GM06990 (cell line): ENCODE data around the gene SLC4A1AP.

Experiments
- DNase-seq: peaks from one replicate; pipeline ENCODE4 v3.0.0-alpha.2; 2011; ENCODE audit not compliant: insufficient read length; ENCODE audit errors: extremely low read depth
- H3K27me3 ChIP-seq: replicated peaks from 2 replicates; pipeline ENCODE4 v1.6.0; 2011; ENCODE audit warnings: low read length; ENCODE audit not compliant: control insufficient read depth, insufficient read depth
- H3K36me3 ChIP-seq: 2 replicates; pipeline ENCODE4 v1.5.1; 2011; ENCODE audit warnings: low read length; ENCODE audit not compliant: control insufficient read depth, insufficient read depth
- H3K4me3 ChIP-seq: replicated peaks from 2 replicates; pipeline ENCODE4 v1.5.1; 2011; ENCODE audit warnings: low read depth, mild to moderate bottlenecking, control low read depth, low read length
- TF ChIP-seq, protein P1 (sequence below): IDR thresholded peaks from 2 replicates; pipeline ENCODE4 v1.5.1; 2011; ENCODE audit warnings: low read length, control low read depth, mild to moderate bottlenecking, inconsistent platforms; ENCODE audit not compliant: insufficient read depth, poor library complexity, severe bottlenecking

Gene SLC4A1AP

DNA sequence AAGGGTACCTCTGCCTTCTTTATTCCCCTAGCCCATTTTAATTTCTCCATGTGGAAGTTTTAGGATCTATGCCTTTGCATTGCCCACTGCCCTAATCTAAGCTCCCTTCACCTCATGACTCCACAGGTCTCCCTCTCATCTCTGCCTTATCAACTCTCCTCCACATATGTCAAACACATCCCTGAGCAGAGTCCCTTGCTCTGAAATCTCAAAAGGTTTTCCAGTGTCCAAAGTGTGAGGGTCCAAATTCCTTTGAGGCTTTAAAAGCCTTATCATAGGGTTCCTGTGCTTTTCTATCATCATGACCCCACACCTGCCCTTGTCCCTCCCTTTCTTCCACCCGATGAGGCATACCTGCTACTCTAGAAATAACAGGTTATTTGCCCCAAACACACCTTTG, 38.6 kb downstream of the SLC4A1AP start:
- Histone ChIP-seq H3K27me3 (no peaks in the 10 kb centered on the region), H3K36me3 (no peaks in the 10 kb centered on the region), H3K4me3 (no peak overlapping the region)
- no peak for DNase-seq
- TF ChIP-seq, protein P1, sequence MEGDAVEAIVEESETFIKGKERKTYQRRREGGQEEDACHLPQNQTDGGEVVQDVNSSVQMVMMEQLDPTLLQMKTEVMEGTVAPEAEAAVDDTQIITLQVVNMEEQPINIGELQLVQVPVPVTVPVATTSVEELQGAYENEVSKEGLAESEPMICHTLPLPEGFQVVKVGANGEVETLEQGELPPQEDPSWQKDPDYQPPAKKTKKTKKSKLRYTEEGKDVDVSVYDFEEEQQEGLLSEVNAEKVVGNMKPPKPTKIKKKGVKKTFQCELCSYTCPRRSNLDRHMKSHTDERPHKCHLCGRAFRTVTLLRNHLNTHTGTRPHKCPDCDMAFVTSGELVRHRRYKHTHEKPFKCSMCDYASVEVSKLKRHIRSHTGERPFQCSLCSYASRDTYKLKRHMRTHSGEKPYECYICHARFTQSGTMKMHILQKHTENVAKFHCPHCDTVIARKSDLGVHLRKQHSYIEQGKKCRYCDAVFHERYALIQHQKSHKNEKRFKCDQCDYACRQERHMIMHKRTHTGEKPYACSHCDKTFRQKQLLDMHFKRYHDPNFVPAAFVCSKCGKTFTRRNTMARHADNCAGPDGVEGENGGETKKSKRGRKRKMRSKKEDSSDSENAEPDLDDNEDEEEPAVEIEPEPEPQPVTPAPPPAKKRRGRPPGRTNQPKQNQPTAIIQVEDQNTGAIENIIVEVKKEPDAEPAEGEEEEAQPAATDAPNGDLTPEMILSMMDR, result no peak

DNA sequence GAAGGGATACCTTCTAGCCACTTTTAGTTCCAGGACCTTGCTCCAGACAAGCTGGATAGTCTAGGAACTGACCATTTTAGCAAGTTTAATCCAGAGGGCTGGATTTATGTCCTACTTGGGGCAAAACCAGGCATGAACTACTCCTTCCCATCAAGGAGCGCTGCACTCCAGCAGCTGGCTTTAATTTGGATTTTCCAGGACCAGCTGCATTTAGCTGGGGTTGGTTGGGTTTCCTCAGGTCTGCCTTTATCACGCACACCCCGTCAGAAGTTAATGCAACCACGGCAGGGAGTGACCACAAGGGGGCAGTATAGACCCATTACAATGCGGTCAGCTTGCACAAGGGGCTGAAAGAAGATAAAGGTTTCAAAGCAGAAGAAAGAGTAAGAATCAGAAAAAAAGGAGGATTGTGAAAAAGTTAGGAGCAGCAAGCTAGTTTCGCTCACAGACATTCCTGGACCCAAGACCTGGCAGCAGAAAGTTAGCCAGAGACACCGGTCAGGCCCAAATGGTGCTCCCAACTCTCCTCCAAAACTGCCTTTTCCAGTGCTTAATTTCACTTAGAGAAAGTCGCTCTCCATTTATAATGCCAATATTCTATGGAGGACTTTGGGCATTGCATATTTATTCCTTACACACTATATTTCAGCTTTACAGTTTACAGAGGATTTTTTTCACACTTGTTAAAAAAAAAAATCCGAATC, 40.1 kb downstream of the SLC4A1AP start:
- DNase-seq, result no peak
- no peaks in the 10 kb centered on the region for H3K27me3 ChIP-seq
- TF ChIP-seq, protein P1, result peak; percentile 94
- H3K4me3 ChIP-seq, result no peak overlapping the region
- no peaks in the 10 kb centered on the region for H3K36me3 ChIP-seq

DNA sequence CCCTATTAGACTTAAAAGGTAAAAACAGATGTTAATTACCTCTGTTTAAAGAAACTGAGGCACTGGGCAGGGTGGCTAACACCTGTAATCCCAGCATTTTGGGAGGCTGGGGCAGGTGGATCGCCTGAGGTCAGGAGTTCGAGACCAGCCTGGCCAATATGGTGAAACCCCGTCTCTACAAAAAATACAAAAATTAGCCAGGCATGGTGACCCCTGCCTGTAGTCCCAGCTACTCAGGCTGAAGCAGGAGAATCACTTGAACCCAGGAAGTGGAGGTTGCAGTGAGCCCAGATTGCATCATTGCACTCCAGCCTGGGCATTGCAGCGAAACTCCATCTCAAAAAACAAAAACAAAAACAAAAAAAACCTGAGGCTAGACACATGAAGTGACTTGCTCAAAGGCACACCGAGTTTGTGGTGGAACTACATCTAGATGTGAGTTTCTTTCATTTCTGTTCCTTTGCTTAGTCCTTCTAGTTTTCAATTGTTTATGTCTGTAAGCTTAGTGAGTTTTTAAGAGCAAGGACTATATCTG, 40.7 kb downstream of the SLC4A1AP start:
- H3K27me3 ChIP-seq, result no peaks in the 10 kb centered on the region
- TF ChIP-seq, protein P1, result no peak
- H3K4me3 ChIP-seq, result no peak overlapping the region
- DNase-seq, result no peak
- H3K36me3 ChIP-seq, result no peaks in the 10 kb centered on the region

DNA sequence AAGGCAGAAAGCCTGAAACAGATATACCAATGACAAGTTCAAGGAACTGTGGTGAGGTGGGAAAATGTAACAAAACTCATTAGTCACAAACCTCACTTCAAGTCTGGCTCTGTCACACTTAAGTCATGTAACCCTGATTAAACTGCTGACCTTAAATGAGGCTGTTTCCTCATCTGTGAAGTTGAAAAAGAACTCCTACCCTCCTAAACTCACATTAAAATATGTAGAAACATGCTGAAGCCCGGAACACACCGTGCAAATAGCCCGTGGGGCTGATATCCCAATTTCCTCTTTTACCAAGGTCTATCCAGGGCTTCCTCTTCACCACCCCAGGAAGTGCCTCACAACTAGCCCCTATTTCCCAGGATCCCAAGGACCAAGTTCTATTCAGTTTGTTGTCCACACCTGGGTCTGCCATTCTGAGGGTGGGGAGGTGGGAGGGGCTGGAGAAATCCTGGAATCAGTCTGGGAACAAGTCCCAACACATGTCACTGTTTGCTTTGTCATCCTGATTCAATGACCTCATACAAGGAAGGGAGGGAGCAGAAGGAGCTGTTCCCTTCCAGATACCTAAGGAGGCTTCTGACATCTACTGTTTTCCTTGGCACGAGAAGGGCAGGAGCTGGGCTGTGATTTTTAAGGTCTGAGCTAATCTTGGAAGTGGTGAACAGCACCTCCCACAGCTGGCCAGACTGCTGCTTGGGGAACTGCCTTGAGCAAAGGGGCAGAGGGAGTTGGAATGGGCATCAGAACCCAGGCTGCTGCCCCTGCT, 42.3 kb downstream of the SLC4A1AP start:
- DNase-seq, result no peak
- Histone ChIP-seq H3K27me3 (no peaks in the 10 kb centered on the region), H3K36me3 (no peaks in the 10 kb centered on the region), H3K4me3 (no peak overlapping the region)
- TF ChIP-seq, protein P1, result no peak

DNA sequence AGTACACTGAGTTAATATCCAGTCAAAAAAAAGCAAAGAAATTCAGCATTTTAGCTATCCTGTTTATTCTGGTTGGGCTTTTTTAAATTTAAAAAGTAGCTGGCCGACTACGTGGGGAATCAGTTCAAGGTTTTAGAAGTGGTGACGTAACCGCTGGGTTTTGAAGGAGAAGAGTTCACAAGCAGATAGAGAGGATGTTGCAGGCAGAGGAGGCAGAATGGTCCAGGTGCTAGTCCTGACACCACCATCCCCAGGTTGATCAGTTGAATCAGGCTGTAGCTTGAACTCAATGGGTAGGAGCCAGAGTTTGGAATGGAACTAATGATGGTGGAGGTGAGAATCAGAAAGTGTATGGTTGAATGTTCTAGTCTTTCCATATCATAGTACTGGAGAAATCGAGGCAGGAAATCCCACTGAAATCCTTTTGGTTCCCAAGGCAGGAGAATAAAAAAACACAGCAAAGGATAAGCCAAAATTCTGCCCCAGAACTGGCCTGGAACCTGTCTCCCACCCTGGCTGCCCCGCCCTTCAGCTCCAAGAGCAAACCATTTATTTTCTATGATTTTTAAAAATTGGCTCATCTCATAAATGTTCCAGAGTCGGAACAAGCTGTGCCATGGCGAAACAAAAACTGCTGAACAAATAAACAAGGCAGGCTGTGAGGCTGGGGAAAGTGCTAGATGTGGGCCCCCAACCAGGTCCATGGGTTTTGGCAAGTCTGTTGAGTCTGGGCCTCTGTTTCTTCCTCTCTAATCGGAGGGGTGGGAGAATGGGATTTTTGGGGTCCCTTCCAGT, 44.0 kb downstream of the SLC4A1AP start:
- TF ChIP-seq, protein P1, result no peak
- Histone ChIP-seq H3K36me3 (no peaks in the 10 kb centered on the region), H3K4me3 (no peak overlapping the region), H3K27me3 (no peaks in the 10 kb centered on the region)
- no peak for DNase-seq
